ENCODE data around the gene CTNND2. TPM values are rescaled to one million over a fixed set of nuclear protein-coding genes. Genes with fewer than 3 reads are reported as not detected.

Gene CTNND2
- total and polyA plus RNA-seq, 2 donors (not counting 1 experiment from before 2014, with no cell fraction given): not detected

GRCh38 chr5:11509793-11510192, 394.5 kb downstream of the CTNND2 start:
- Histone ChIP-seq H4K20me1 (ENCODE audit: control insufficient read depth, insufficient read depth, low read length, poor library complexity, severe bottlenecking) (no peaks in the 10 kb centered on the region), H3K4me1 (ENCODE audit: control insufficient read depth in 2 of 2, insufficient read depth in 2 of 2, low read length in 2 of 2) (no peaks in the 10 kb centered on the region), H3K27me3 (replicated peaks in 1 of 4; ENCODE audit: control extremely low read depth in 1 of 4, control insufficient read depth in 3 of 4, insufficient read depth in 4 of 4, low read length in 3 of 4) (no peaks in the 10 kb centered on the region), H2AFZ (ENCODE audit: insufficient read depth, low read depth, low read length, poor library complexity, severe bottlenecking) (no peak overlapping the region), H3K4me2 (replicated peaks; ENCODE audit: low read depth, low read length, poor library complexity, severe bottlenecking) (no peak overlapping the region), H3K9me3 (ENCODE audit: control extremely low read depth in 1 of 3, control insufficient read depth in 2 of 3, insufficient read depth in 1 of 3, low read length in 2 of 3) (peaks cover 0 to 4% (median 0%) of the 10 kb centered on the region in 3 donors), H3K36me3 (replicated peaks in 1 of 2; ENCODE audit: control extremely low read depth in 1 of 2, control insufficient read depth in 1 of 2, extremely low read depth in 1 of 2, insufficient read depth in 2 of 2, low read length in 1 of 2) (no peaks in the 10 kb centered on the region), H3K9ac (ENCODE audit: low read length) (no peak overlapping the region), H3K79me2 (ENCODE audit: control insufficient read depth, insufficient read depth, low read length) (no peaks in the 10 kb centered on the region), H3K4me3 (ENCODE audit: control extremely low read depth in 1 of 5, extremely low read depth in 1 of 5, insufficient read depth in 1 of 5, low read depth in 2 of 5, low read length in 4 of 5) (no peak overlapping the region), H3K27ac (ENCODE audit: low read length in 2 of 2) (no peak overlapping the region)
- TF ChIP-seq CTCF (IDR thresholded peaks at IDR 0.05): no peak
- TF ChIP-seq EZH2 (IDR thresholded peaks at IDR 0.05; ENCODE audit: borderline replicate concordance, insufficient read depth, low read depth, low read length, poor library complexity, severe bottlenecking): no peak
- WGBS (ENCODE audit: insufficient coverage): 97% methylated on average over 4 of the region's 7 CpGs
- H3K4me3 Mint-ChIP-seq: no peak overlapping the region
- H3K27me3 Mint-ChIP-seq: no peaks in the 10 kb centered on the region
- ChIA-PET POLR2A (no interaction called here), CTCF (no interaction called here)
- ATAC-seq (ENCODE audit: low read depth) (no peak), DNase-seq (no peak)
- intact Hi-C loops (cut with micrococcal nuclease): no loop called here
- H3K27ac Mint-ChIP-seq: no peak overlapping the region
- H3K4me1 Mint-ChIP-seq: no peaks in the 10 kb centered on the region
- no peaks in the 10 kb centered on the region for H3K9me3 Mint-ChIP-seq (ENCODE audit: insufficient read depth)

GRCh38 chr5:11507156-11507910, 396.9 kb downstream of the CTNND2 start:
- Histone ChIP-seq H4K20me1 (ENCODE audit: control insufficient read depth, insufficient read depth, low read length, poor library complexity, severe bottlenecking) (no peaks in the 10 kb centered on the region), H3K79me2 (ENCODE audit: control insufficient read depth, insufficient read depth, low read length) (no peaks in the 10 kb centered on the region), H3K4me3 (ENCODE audit: control extremely low read depth in 1 of 5, extremely low read depth in 1 of 5, insufficient read depth in 1 of 5, low read depth in 2 of 5, low read length in 4 of 5) (no peak overlapping the region), H3K9me3 (ENCODE audit: control extremely low read depth in 1 of 3, control insufficient read depth in 2 of 3, insufficient read depth in 1 of 3, low read length in 2 of 3) (peaks cover 0 to 11% (median 0%) of the 10 kb centered on the region in 3 donors), H3K36me3 (replicated peaks in 1 of 2; ENCODE audit: control extremely low read depth in 1 of 2, control insufficient read depth in 1 of 2, extremely low read depth in 1 of 2, insufficient read depth in 2 of 2, low read length in 1 of 2) (no peaks in the 10 kb centered on the region), H3K4me2 (replicated peaks; ENCODE audit: low read depth, low read length, poor library complexity, severe bottlenecking) (no peak overlapping the region), H3K4me1 (ENCODE audit: control insufficient read depth in 2 of 2, insufficient read depth in 2 of 2, low read length in 2 of 2) (no peaks in the 10 kb centered on the region), H3K9ac (ENCODE audit: low read length) (no peak overlapping the region), H2AFZ (ENCODE audit: insufficient read depth, low read depth, low read length, poor library complexity, severe bottlenecking) (no peak overlapping the region), H3K27me3 (replicated peaks in 1 of 4; ENCODE audit: control extremely low read depth in 1 of 4, control insufficient read depth in 3 of 4, insufficient read depth in 4 of 4, low read length in 3 of 4) (no peaks in the 10 kb centered on the region), H3K27ac (ENCODE audit: low read length in 2 of 2) (no peak overlapping the region)
- WGBS (ENCODE audit: insufficient coverage): 56% methylated on average over 6 of the region's 9 CpGs
- H3K4me3 Mint-ChIP-seq: no peak overlapping the region
- H3K9me3 Mint-ChIP-seq (ENCODE audit: insufficient read depth): no peaks in the 10 kb centered on the region
- no peak overlapping the region for H3K27ac Mint-ChIP-seq
- H3K4me1 Mint-ChIP-seq: no peaks in the 10 kb centered on the region
- intact Hi-C loops (cut with micrococcal nuclease): no loop called here
- ChIA-PET POLR2A (no interaction called here), CTCF (no interaction called here)
- DNase-seq (no peak), ATAC-seq (ENCODE audit: low read depth) (no peak)
- H3K27me3 Mint-ChIP-seq: no peaks in the 10 kb centered on the region
- TF ChIP-seq EZH2 (IDR thresholded peaks at IDR 0.05; ENCODE audit: borderline replicate concordance, insufficient read depth, low read depth, low read length, poor library complexity, severe bottlenecking) (no peak), CTCF (IDR thresholded peaks at IDR 0.05) (no peak)
